GM12878 (cell line): ENCODE data around the gene FMNL2. TPM values are rescaled to one million over a fixed set of nuclear protein-coding genes. Genes with fewer than 3 reads are reported as not detected.

ENCODE experiments used
- ATAC-seq: fragments of 200-7000 bp; cut with Tn5 transposase; 3 replicates; pipeline ENCODE4 v1.9.1; 2020; ENCODE audit warnings: mild to moderate bottlenecking, moderate library complexity
- BruUV-seq: library from RNA; stranded (reverse); fragments of 400-500 nt; replicated peaks from 2 replicates; lab custom pipeline; 2021; lab: Mats Ljungman, UMichigan
- CTCF ChIA-PET: fragments of 300-600 bp; sonication (Branson Sonifier 250); formaldehyde crosslinking; extraction: SDS; loops from one replicate; lab custom pipeline; 2021; ENCODE audit warnings: inconsistent platforms; lab: Yijun Ruan, JAX
- POLR2A ChIA-PET: fragments of 350-600 bp; formaldehyde crosslinking; extraction: SDS; loops from one replicate; lab custom pipeline; 2021; ENCODE audit warnings: inconsistent platforms; lab: Charles Lee
- RAD21 ChIA-PET: fragments of 300-600 bp; sonication (Branson Sonifier 250); formaldehyde crosslinking; loops from one replicate; lab custom pipeline; 2023; ENCODE audit warnings: antibody characterized with exemption; ENCODE audit not compliant: unreplicated experiment; lab: Charles Lee
- SMC1A ChIA-PET: fragments of 300-600 bp; sonication (Branson Sonifier 250); formaldehyde crosslinking; loops from one replicate; lab custom pipeline; 2023; ENCODE audit not compliant: unreplicated experiment, uncharacterized antibody; lab: Charles Lee
- DNase-seq: peaks from one replicate; pipeline ENCODE4 v3.0.0-alpha.2; 2011; ENCODE audit warnings: low read depth, low spot score
- FAIRE-seq: peaks from 3 replicates; lab custom pipeline; 2011; peaks lifted over from hg19 to GRCh38; lab: Jason Lieb, UNC
- H2AFZ ChIP-seq: 2 replicates; pipeline ENCODE4 v1.6.0; 2011; ENCODE audit warnings: low read depth, low read length, control low read depth; ENCODE audit not compliant: control insufficient read depth
- H3K27ac ChIP-seq: 2 replicates; pipeline ENCODE4 v1.5.1; 2011; ENCODE audit warnings: control low read depth; ENCODE audit not compliant: control insufficient read depth, insufficient read depth
- H3K27me3 ChIP-seq, 2 experiments: replicated peaks in 1 of 2; 2 replicates each; pipeline versions ENCODE4 v1.6.0 to v1.6.1; 2011; ENCODE audit warnings: low read length in 1 of 2; ENCODE audit not compliant: control insufficient read depth in 2 of 2, insufficient read depth in 2 of 2
- H3K36me3 ChIP-seq, 2 experiments: 2 replicates each; pipeline ENCODE4 v1.5.1; 2011; ENCODE audit warnings: low read length in 1 of 2; ENCODE audit not compliant: control insufficient read depth in 2 of 2, insufficient read depth in 2 of 2
- H3K4me1 ChIP-seq: 2 replicates; pipeline ENCODE4 v1.6.1; 2011; ENCODE audit warnings: mild to moderate bottlenecking, low read length, moderate library complexity, mixed read lengths; ENCODE audit not compliant: control insufficient read depth, insufficient read depth
- H3K4me2 ChIP-seq: 2 replicates; pipeline ENCODE4 v1.6.0; 2011; ENCODE audit warnings: control low read depth; ENCODE audit not compliant: control insufficient read depth, insufficient read depth
- H3K4me3 ChIP-seq: fragments of 200-600 bp; sonication (generic); 2 replicates; pipeline ENCODE4 v1.5.1; 2016
- H3K79me2 ChIP-seq: 2 replicates; pipeline ENCODE4 v1.6.0; 2011; ENCODE audit warnings: low read length; ENCODE audit not compliant: control insufficient read depth, insufficient read depth
- H3K9ac ChIP-seq: 2 replicates; pipeline ENCODE4 v1.8.0; 2011; ENCODE audit warnings: low read length, control low read depth, mixed read lengths; ENCODE audit not compliant: control insufficient read depth, insufficient read depth
- H3K9me3 ChIP-seq: replicated peaks from 3 replicates; pipeline ENCODE4 v1.5.1; 2011; ENCODE audit warnings: mild to moderate bottlenecking, low read length; ENCODE audit not compliant: control insufficient read depth, insufficient read depth
- H4K20me1 ChIP-seq: 2 replicates; pipeline ENCODE4 v1.6.0; 2011; ENCODE audit not compliant: control insufficient read depth, insufficient read depth
- BCL11A ChIP-seq: IDR thresholded peaks from 2 replicates; pipeline ENCODE4 v1.6.1; 2011; ENCODE audit warnings: low read depth, low read length
- CBX5 ChIP-seq: sonication (generic); IDR thresholded peaks from 2 replicates; pipeline ENCODE4 v1.6.1; 2016; ENCODE audit warnings: low read depth, moderate library complexity, mild to moderate bottlenecking, inconsistent platforms
- EZH2 ChIP-seq: IDR thresholded peaks from 2 replicates; pipeline ENCODE4 v1.6.1; 2012; ENCODE audit warnings: low read depth, mild to moderate bottlenecking, control low read depth, inconsistent platforms, low read length, borderline replicate concordance; ENCODE audit not compliant: control insufficient read depth
- FOXK2 ChIP-seq: fragments of 450-650 bp; IDR thresholded peaks from 2 replicates; pipeline ENCODE4 v1.6.1; 2017; ENCODE audit warnings: mild to moderate bottlenecking, moderate library complexity
- GABPA ChIP-seq: IDR thresholded peaks from 2 replicates; pipeline ENCODE4 v1.6.1; 2014; ENCODE audit warnings: antibody characterized with exemption, low read depth, mild to moderate bottlenecking, inconsistent platforms
- HDAC2 ChIP-seq: fragments of 200-600 bp; sonication (generic); IDR thresholded peaks from 2 replicates; pipeline ENCODE4 v1.6.1; 2017
- HDAC6 ChIP-seq: fragments of 200-600 bp; sonication (generic); IDR thresholded peaks from one replicate; pipeline ENCODE4 v1.8.0; 2017; ENCODE audit warnings: antibody characterized with exemption; ENCODE audit not compliant: unreplicated experiment
- HSF1 ChIP-seq: fragments of 150-350 bp; IDR thresholded peaks from 2 replicates; pipeline ENCODE4 v1.6.1; 2014; ENCODE audit warnings: mild to moderate bottlenecking, low read depth, low read length
- IKZF2 ChIP-seq, 2 experiments: fragments of 450-650 bp; IDR thresholded peaks; 2 replicates each; pipeline ENCODE4 v1.6.1; 2017; ENCODE audit warnings: mild to moderate bottlenecking in 2 of 2, moderate library complexity in 2 of 2
- POLR2AphosphoS5 ChIP-seq: IDR thresholded peaks from 2 replicates; pipeline ENCODE4 v1.6.1; 2011; ENCODE audit warnings: mild to moderate bottlenecking, low read length, inconsistent platforms
- RCOR1 ChIP-seq: conservative IDR thresholded peaks from 2 replicates; pipeline ENCODE4 v1.6.1; 2012; ENCODE audit warnings: low read depth, low read length, improper control_type of control experiment
- SMAD1 ChIP-seq: fragments of 450-650 bp; IDR thresholded peaks from 2 replicates; pipeline ENCODE4 v1.6.1; 2018; ENCODE audit warnings: mild to moderate bottlenecking, low read depth; ENCODE audit not compliant: partially characterized antibody
- WGBS: methylation state at CpG from one replicate; pipeline ENCODE4 v1.1.6; 2016; ENCODE audit warnings: low lambda C conversion rate; ENCODE audit not compliant: insufficient replicate concordance, insufficient coverage; ENCODE audit errors: missing lambda C conversion rate; 5-methylcytosine and 5-hydroxymethylcytosine counted together
- in situ Hi-C: fragments of 300-500 bp; cut with MboI; formaldehyde crosslinking; loops from 9 replicates; pipeline ENCODE4 v1.14.3; 2018; ENCODE audit warnings: mixed read lengths
- intact Hi-C: fragments of 100-400 bp; cut with micrococcal nuclease; formaldehyde crosslinking; loops from one replicate; pipeline ENCODE4 v1.14.2; 2022; ENCODE audit not compliant: unreplicated experiment
- polyA plus RNA-seq, 11 experiments: library from polyadenylated mRNA; depleted of rRNA in 4 of 11; unstranded in 6 of 11; stranded (reverse) in 5 of 11; fragments of >200 nt; fragmentation: Nextera tagmentation in 4 of 11; fragmentation: Illumina TruSeq in 1 of 11; extraction: Ambion mirVana in 4 of 11; extraction: Trizol in 1 of 11; gene quantifications; 1 replicate in 1 of 11; 2 replicates in 10 of 11; pipeline versions ENCODE4 v1.2.1 to v1.2.3, GENCODE V29; 2011 to 2016; ENCODE audit warnings: inconsistent platforms in 2 of 11, missing spikeins in 2 of 11, low read depth in 1 of 11
- total RNA-seq, 4 experiments: library from RNA; depleted of rRNA in 3 of 4; stranded (reverse); fragments of >200 nt in 3 of 4; fragmentation: Illumina TruSeq in 1 of 4; extraction: Trizol in 1 of 4; gene quantifications; 2 replicates each; pipeline versions ENCODE4 v1.2.1 to v1.2.3, GENCODE V29; 2013 to 2021
- TF ChIP-seq, protein P1 (sequence below): fragments of 450-650 bp; IDR thresholded peaks from 2 replicates; pipeline ENCODE4 v1.6.1; 2017; ENCODE audit warnings: mild to moderate bottlenecking, moderate library complexity
- TF ChIP-seq, protein P2 (sequence below): IDR thresholded peaks from 2 replicates; pipeline ENCODE4 v1.6.1; 2011; ENCODE audit warnings: borderline replicate concordance, low read depth, mild to moderate bottlenecking, moderate library complexity, low read length; ENCODE audit not compliant: insufficient read depth, poor library complexity, severe bottlenecking

FMNL2 gene
- total and polyA plus RNA-seq, 10 of the 15 experiments (the other 5 are each of a cell fraction or from before 2014, with no cell fraction given): 0.13 to 9.9 (median 0.35) TPM

DNA sequence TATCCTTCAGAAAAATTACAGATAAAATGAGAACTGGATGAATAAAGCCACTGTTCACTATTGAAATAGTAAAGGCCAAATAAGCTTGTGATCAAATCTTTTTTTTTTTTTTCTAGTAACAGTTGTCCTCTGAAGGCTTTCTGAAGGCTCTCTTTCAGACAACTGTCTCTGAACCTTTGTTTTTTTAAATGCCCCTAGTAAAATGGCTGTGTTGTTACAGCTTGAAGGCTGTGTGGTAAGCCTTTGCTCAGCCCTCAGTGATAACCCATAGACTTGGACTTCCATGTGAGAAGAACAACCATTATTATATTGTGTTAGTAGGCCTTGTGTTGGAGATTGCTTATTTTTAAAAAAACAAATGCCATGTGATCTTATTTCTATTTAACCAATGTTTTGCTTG is 17.6 kb downstream of the FMNL2 start (continued):
- TF ChIP-seq, protein P1, sequence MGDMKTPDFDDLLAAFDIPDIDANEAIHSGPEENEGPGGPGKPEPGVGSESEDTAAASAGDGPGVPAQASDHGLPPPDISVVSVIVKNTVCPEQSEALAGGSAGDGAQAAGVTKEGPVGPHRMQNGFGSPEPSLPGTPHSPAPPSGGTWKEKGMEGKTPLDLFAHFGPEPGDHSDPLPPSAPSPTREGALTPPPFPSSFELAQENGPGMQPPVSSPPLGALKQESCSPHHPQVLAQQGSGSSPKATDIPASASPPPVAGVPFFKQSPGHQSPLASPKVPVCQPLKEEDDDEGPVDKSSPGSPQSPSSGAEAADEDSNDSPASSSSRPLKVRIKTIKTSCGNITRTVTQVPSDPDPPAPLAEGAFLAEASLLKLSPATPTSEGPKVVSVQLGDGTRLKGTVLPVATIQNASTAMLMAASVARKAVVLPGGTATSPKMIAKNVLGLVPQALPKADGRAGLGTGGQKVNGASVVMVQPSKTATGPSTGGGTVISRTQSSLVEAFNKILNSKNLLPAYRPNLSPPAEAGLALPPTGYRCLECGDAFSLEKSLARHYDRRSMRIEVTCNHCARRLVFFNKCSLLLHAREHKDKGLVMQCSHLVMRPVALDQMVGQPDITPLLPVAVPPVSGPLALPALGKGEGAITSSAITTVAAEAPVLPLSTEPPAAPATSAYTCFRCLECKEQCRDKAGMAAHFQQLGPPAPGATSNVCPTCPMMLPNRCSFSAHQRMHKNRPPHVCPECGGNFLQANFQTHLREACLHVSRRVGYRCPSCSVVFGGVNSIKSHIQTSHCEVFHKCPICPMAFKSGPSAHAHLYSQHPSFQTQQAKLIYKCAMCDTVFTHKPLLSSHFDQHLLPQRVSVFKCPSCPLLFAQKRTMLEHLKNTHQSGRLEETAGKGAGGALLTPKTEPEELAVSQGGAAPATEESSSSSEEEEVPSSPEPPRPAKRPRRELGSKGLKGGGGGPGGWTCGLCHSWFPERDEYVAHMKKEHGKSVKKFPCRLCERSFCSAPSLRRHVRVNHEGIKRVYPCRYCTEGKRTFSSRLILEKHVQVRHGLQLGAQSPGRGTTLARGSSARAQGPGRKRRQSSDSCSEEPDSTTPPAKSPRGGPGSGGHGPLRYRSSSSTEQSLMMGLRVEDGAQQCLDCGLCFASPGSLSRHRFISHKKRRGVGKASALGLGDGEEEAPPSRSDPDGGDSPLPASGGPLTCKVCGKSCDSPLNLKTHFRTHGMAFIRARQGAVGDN: no peak
- no peak for TF ChIP-seq EZH2
- no peak for TF ChIP-seq IKZF2 (IDR thresholded peaks at IDR 0.05)
- TF ChIP-seq HDAC2: no peak
- TF ChIP-seq HSF1: no peak

DNA sequence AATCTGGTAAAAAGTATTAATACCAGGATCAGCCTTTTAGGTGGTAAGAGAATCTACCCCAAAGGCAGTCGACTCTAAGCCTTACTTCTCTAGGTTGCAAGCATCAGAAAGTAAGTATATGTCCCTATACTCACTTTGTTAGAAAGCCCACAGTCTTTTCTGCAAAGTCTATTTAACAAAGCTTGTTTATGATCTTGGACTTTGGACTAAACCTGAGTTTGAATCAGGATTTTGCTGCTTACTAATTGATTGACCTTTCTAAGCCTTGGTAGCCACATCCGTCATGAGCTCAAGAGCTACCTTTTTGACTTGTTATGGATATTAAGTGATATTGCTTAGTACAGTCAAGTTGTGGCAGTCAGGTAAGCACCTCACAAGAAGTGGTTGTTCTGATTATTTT is 18.4 kb downstream of the FMNL2 start:
- WGBS: 65% methylated on average over 2 of the region's 2 CpGs
- CTCF ChIA-PET: interaction anchor here (1.0 to 1.4 kb wide), 2 partner anchors 16 to 317 kb away, joined by 3 to 4 read pairs; no protein-coding TSS in a partner anchor
- POLR2A ChIA-PET: no interaction called here
- no peaks in the 10 kb centered on the region for H3K27me3 ChIP-seq
- no peaks in the 10 kb centered on the region for H4K20me1 ChIP-seq
- RAD21 ChIA-PET: no interaction called here
- in situ Hi-C loops: no loop called here
- FAIRE-seq: no peak
- no peak for ATAC-seq
- BruUV-seq: no TSS peak
- H3K4me2 ChIP-seq: no peak overlapping the region
- SMC1A ChIA-PET: interaction anchor here (1.6 to 2.3 kb wide), 3 partner anchors 9 to 53 kb away, joined by 3 to 8 read pairs (median 7); no protein-coding TSS in a partner anchor
- no peak for DNase-seq
- no peak overlapping the region for H2AFZ ChIP-seq
- intact Hi-C loops: no loop called here
- no peak overlapping the region for H3K4me3 ChIP-seq
- H3K36me3 ChIP-seq: no peaks in the 10 kb centered on the region
- no peaks in the 10 kb centered on the region for H3K4me1 ChIP-seq
- H3K79me2 ChIP-seq: no peaks in the 10 kb centered on the region
- no peak overlapping the region for H3K9ac ChIP-seq
- no peaks in the 10 kb centered on the region for H3K9me3 ChIP-seq
- TF ChIP-seq GABPA (no peak), FOXK2 (no peak), HDAC6 (no peak), SMAD1 (no peak), RCOR1 (no peak), HSF1 (no peak), BCL11A (no peak), POLR2AphosphoS5 (no peak), CBX5 (no peak)
- TF ChIP-seq, protein P2, sequence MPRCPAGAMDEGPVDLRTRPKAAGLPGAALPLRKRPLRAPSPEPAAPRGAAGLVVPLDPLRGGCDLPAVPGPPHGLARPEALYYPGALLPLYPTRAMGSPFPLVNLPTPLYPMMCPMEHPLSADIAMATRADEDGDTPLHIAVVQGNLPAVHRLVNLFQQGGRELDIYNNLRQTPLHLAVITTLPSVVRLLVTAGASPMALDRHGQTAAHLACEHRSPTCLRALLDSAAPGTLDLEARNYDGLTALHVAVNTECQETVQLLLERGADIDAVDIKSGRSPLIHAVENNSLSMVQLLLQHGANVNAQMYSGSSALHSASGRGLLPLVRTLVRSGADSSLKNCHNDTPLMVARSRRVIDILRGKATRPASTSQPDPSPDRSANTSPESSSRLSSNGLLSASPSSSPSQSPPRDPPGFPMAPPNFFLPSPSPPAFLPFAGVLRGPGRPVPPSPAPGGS: no peak
- no peak overlapping the region for H3K27ac ChIP-seq
